ENCODE results near the gene AKR1E2.

GRCh38 chr10:4844864-4845263 lies 18.9 kb downstream of the AKR1E2 start:
- TF ChIP-seq CTCF (IDR thresholded peaks at IDR 0.05) (no peak), POLR2A (IDR thresholded peaks at IDR 0.05) (no peak)

All from body of pancreas (tissue), 4 donors.